ENCODE measurements around the gene RAPGEF4.

Gene RAPGEF4

GRCh38 chr2:172725746-172726145 lies 9.9 kb upstream of the RAPGEF4 start:
- no peak for TF ChIP-seq CTCF (IDR thresholded peaks at IDR 0.05; ENCODE audit: borderline replicate concordance, control extremely low read depth, extremely low read depth, insufficient read depth, missing control alignments)
- in situ Hi-C loops (cut with MboI; ENCODE audit: low sequenced_read_pairs, unreplicated experiment), result no loop called here
- DNase-seq (ENCODE audit: low spot score), result no peak

- in situ Hi-C loops (cut with MboI; ENCODE audit: low sequenced_read_pairs, unreplicated experiment), result no loop called here
- TF ChIP-seq CTCF (IDR thresholded peaks at IDR 0.05; ENCODE audit: borderline replicate concordance, control extremely low read depth, extremely low read depth, insufficient read depth, missing control alignments), result no peak
- no peak for DNase-seq (ENCODE audit: low spot score)
Measured at GRCh38 chr2:172726172-172726735, 9.4 kb upstream of the RAPGEF4 start.

- TF ChIP-seq CTCF (IDR thresholded peaks at IDR 0.05; ENCODE audit: borderline replicate concordance, control extremely low read depth, extremely low read depth, insufficient read depth, missing control alignments), result no peak
- DNase-seq (ENCODE audit: low spot score), result no peak
Measured at GRCh38 chr2:172730411-172730810, 5.2 kb upstream of the RAPGEF4 start.

GRCh38 chr2:172734711-172735581 lies 699 bp upstream of the RAPGEF4 start:
- DNase-seq (ENCODE audit: low spot score), result peak; percentile 33
- no peak for TF ChIP-seq CTCF (IDR thresholded peaks at IDR 0.05; ENCODE audit: borderline replicate concordance, control extremely low read depth, extremely low read depth, insufficient read depth, missing control alignments)
- in situ Hi-C loops (cut with MboI; ENCODE audit: low sequenced_read_pairs, unreplicated experiment), result no loop called here

More at GRCh38 chr2:172730411-172730810, 5.2 kb upstream of the RAPGEF4 start:
- in situ Hi-C loops (cut with MboI; ENCODE audit: low sequenced_read_pairs, unreplicated experiment), result no loop called here

- DNase-seq (ENCODE audit: low spot score), result no peak
- TF ChIP-seq CTCF (IDR thresholded peaks at IDR 0.05; ENCODE audit: borderline replicate concordance, control extremely low read depth, extremely low read depth, insufficient read depth, missing control alignments), result no peak
- in situ Hi-C loops (cut with MboI; ENCODE audit: low sequenced_read_pairs, unreplicated experiment), result no loop called here
Measured at GRCh38 chr2:172736424-172737174, 954 bp downstream of the RAPGEF4 start.

- TF ChIP-seq CTCF (IDR thresholded peaks at IDR 0.05; ENCODE audit: borderline replicate concordance, control extremely low read depth, extremely low read depth, insufficient read depth, missing control alignments), result no peak
- DNase-seq (ENCODE audit: low spot score), result no peak
- in situ Hi-C loops (cut with MboI; ENCODE audit: low sequenced_read_pairs, unreplicated experiment), result no loop called here
Measured at GRCh38 chr2:172739661-172740266, 4.1 kb downstream of the RAPGEF4 start.
